Stimulated activated CD8-positive, alpha-beta memory T cell treated with anti-CD3 and anti-CD28 coated beads, Interleukin-15, amount 100 ng/mL, for 4 hours (primary cell): ENCODE data around the gene SETBP1.

Experiments used
- DNase-seq, 2 donors: peaks; one replicate each; pipeline ENCODE4 v3.0.0-alpha.2; 2020; ENCODE audit warnings: low read depth in 2 of 2

Gene SETBP1

GRCh38 chr18:44936485-44936884, 255.8 kb downstream of the SETBP1 start:
- no peak for DNase-seq

DNA sequence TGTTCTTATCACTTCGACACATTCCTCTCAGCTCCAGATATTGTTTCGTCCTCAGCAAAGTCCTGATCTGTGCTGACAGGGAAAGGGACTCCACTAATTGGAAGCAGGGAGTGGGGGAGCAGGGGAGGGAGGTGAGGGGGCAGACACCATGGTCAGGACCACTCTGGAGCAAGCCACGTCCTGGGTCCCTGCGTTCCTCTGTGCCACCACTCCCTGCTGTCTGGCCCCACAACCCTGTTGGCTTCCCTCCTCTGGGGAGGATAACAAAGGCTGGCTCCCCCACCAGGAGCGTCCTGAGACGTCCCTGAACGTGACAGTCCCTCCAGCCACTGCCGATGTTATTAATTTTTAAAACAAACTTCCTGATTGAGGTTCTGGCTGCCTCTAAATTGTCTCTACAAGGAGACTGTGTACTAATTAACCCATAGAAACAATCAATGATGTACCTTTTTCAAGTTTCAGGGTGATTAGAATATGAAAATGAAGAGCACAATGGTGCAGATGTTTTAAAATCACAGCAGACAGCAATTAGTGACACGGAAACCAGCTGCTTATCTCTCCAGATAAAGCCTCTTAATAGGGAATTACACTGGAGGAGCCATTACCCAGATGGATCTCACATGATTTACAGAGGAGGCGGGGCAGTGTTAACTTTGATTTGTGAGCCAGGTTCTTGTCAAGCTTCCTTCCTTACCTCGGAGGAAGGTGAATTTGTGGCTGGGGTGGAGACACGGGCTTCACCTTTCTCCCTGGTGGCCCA, 257.5 kb downstream of the SETBP1 start:
- DNase-seq = no peak

DNA sequence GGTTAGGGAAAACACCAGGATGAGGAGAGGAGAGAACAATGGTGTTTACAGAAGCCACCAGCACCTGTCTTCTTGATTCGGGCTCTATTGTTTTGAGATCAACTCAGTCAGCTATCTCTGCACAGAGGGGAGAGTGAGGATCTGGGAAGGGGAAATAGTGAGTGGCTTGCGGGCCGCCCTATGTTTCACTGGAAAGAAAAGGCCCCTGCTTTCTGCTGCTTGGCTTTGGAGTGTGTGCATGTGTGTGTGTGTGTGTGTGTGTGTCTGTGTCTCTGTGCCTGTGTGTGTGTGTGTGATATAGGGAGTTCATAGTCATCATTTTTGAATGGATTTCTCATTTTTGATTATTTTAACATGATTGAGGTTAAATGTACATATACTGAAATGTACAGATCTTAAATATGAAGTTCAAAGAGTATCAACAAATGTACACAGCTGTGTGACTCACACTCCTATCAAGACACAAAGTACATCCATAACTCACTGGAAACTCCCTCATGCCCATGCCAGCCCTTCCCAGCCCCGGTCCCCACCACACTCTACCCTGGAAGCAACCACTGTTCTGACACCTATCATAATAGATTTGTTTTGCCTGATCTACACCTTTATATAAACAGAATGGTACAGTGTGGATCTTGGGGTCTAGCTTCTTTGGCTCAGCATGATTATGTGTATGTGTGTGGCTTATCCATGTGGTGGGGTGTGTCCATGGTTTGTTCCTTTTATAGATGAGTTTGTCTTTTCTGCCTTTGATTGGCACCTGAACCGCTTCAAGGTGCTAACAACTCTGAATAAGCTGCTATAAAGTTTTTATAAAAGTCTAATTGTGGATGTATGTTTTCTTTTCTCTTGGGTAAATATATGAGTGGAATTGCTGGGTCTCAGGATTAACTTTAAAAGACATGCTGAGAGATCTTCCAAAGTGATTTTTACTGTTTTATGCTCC, 258.3 kb downstream of the SETBP1 start:
- DNase-seq = no peak

- DNase-seq = no peak
These were observed 260.8 kb downstream of the SETBP1 start for GRCh38 chr18:44941516-44941915.

GRCh38 chr18:44942073-44942472, 261.4 kb downstream of the SETBP1 start:
- no peak for DNase-seq

- DNase-seq = no peak
These were observed 262.7 kb downstream of the SETBP1 start for GRCh38 chr18:44943311-44943881.

GRCh38 chr18:44944461-44944860, 263.8 kb downstream of the SETBP1 start:
- no peak for DNase-seq

DNA sequence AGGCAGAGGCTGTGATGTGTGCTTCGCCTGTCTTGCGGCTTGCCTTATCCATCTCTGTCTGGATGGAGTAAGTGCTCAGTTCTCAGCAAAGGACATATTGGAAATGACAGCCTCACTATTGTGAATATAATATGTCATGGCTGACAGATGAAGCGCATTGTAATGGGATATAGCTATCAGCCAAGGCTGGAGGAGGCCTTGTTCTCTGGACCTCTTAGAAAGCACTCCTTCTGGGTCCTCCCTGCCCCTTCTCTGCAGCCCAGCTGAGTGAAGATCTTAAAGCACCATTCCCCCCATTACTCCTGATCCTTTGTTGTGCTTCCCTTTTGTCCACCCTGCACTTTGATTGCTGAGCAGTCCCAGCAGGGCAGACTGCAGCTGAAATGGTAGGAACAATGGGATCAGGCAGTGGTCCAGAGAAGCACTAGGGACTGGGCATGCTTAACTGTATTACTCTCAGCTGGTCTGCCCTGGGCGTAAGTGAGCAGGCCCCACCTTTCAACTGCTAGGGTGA, 265.3 kb downstream of the SETBP1 start:
- DNase-seq = no peak

GRCh38 chr18:44946529-44947113, 265.9 kb downstream of the SETBP1 start:
- DNase-seq = no peak

- DNase-seq = no peak
These were observed 269.3 kb downstream of the SETBP1 start for GRCh38 chr18:44949967-44950366.

- DNase-seq = no peak
These were observed 270.1 kb downstream of the SETBP1 start for GRCh38 chr18:44950685-44951195.

GRCh38 chr18:44951748-44952147, 271.1 kb downstream of the SETBP1 start:
- no peak for DNase-seq

- no peak for DNase-seq
These were observed 273.6 kb downstream of the SETBP1 start for GRCh38 chr18:44954257-44954656.

- DNase-seq = no peak
These were observed 275.1 kb downstream of the SETBP1 start for GRCh38 chr18:44955825-44956224.

DNA sequence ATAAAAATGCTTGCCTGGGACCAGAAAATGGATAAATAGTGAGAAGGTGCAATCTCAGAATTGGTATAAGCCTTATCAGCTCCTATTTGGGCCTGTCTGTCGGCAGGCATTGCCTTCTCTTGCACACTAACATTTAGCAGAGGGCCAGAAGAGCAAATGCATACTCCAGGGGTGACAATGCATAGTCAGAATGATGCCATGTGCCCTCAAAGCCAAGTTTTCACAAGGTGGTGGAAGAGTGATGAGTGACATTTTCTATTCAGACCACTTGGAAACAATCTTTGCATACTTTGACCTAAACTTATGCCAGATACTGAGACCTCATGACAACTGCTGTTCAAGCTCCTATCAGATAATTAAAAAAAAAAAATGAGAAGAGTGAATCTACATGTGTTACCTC, 276.3 kb downstream of the SETBP1 start:
- no peak for DNase-seq

GRCh38 chr18:44957461-44957860, 276.8 kb downstream of the SETBP1 start:
- DNase-seq = no peak

DNA sequence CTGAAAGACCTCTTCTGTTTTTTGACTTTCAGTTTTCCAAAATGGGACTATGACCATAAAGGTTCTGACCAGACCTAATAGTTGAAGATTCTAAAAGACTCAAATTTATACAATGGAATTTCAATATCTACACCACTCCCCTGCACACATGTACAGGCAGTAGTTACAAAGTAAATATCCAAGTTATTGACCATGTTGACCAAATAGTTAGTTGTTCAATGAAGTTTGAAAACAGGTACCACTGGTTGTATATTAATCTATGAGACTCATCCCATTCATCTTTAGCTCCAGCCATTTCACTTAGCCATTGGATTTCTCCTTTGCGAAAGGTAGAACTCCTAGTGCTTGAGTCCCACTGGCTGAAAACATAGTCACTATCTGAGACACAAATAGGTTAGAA, 277.4 kb downstream of the SETBP1 start:
- DNase-seq = no peak

- no peak for DNase-seq
These were observed 277.8 kb downstream of the SETBP1 start for GRCh38 chr18:44958455-44958854.

- no peak for DNase-seq
These were observed 278.3 kb downstream of the SETBP1 start for GRCh38 chr18:44959013-44959412.

DNA sequence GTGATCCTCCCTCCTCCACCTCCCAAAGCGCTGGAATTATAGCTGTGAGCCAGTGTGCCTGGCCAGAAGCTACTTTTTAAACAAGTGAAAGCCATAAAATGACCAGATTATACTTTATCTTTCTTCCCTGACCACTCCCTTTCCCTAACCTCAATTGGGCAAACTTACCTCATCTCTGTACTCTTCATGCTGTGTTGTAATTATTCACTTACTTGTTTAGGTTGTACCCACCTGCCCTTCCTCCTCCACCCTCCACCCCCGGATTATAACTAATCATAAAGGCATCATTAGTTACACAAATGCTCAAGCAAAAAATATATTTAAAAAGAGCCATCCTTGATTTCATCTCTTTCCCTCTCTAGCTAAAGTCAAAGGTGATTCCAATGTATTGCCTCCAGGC, 279.9 kb downstream of the SETBP1 start:
- DNase-seq = no peak

- no peak for DNase-seq
These were observed 280.8 kb downstream of the SETBP1 start for GRCh38 chr18:44961288-44961995.
